Hepatocyte (in vitro differentiated cells): ENCODE data around the gene YOD1.

Experiments
- EZH2 ChIP-seq: fragments of 200-600 bp; sonication (generic); IDR thresholded peaks from 2 replicates; pipeline ENCODE4 v1.6.1; 2016; ENCODE audit warnings: antibody characterized with exemption, mild to moderate bottlenecking, borderline replicate concordance
- TF ChIP-seq, protein P1 (sequence below): fragments of 200-600 bp; sonication (generic); IDR thresholded peaks from 2 replicates; pipeline ENCODE4 v1.5.1; 2016; ENCODE audit warnings: antibody characterized with exemption, mild to moderate bottlenecking; ENCODE audit not compliant: poor library complexity

DNA sequence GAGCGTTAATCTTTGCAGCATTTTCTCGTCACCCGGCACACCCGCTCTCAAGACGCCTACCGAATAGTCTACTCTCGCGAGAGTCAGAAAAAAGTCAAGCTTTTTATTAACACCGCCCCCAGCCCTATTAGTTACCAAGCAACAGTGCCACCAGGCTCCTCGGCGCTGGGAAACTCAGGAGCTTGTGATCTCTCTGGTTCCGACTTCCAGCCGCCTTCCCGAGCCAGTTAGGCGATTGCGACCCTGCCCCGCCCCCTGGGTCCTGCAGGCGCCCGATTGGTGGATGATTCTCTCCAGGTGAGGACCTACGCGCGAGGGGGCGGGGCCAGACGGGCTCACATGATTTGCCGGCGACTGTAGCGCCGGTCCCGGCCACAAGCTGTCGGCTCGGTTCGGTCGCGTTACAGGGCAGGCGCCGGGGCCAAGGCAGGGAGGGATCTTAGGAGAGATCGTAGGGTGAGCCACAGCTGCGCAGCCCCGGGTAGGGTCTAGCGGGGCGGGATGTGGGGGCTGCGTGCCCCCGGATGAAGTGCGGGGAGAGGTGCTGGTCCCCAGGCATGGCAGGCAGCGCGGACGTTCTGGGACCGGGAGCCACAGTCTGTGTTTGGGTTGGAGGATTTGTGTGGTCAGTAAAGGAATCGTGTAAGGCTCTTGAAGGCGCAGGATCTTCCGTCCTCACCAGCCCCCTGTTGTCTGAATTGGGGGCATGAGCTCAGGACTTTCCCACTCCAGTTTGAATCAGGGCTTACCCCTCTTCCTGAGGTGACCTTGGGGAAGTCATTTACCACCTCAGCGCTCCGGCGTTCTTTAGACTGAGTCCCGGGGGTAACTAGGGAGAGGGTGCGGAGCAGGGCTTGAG lies 2.1 kb upstream of the YOD1 start, which contains the start of gene PFKFB2:
- TF ChIP-seq, protein P1, sequence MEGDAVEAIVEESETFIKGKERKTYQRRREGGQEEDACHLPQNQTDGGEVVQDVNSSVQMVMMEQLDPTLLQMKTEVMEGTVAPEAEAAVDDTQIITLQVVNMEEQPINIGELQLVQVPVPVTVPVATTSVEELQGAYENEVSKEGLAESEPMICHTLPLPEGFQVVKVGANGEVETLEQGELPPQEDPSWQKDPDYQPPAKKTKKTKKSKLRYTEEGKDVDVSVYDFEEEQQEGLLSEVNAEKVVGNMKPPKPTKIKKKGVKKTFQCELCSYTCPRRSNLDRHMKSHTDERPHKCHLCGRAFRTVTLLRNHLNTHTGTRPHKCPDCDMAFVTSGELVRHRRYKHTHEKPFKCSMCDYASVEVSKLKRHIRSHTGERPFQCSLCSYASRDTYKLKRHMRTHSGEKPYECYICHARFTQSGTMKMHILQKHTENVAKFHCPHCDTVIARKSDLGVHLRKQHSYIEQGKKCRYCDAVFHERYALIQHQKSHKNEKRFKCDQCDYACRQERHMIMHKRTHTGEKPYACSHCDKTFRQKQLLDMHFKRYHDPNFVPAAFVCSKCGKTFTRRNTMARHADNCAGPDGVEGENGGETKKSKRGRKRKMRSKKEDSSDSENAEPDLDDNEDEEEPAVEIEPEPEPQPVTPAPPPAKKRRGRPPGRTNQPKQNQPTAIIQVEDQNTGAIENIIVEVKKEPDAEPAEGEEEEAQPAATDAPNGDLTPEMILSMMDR, result no peak
- no peak for TF ChIP-seq EZH2
